ENCODE results near the gene ARHGEF28. TPM values are rescaled to one million over a fixed set of nuclear protein-coding genes. Genes with fewer than 3 reads are reported as not detected.

The ARHGEF28 gene
- total RNA-seq, 1 experiment from 2014 or later = 6.1 TPM

- H2AFZ ChIP-seq (ENCODE audit: low read depth, low read length, poor library complexity, severe bottlenecking) = no peak overlapping the region
- H3K9me2 ChIP-seq (ENCODE audit: insufficient read depth) = no peaks in the 10 kb centered on the region
- BruUV-seq (replicated peaks) = no TSS peak
- peaks cover 9 to 26% of the 10 kb centered on the region in 2 experiments; a peak in 3 of 4 replicates for H3K4me1 ChIP-seq (ENCODE audit: control insufficient read depth in 1 of 2, insufficient read depth in 2 of 2, low read length in 2 of 2)
- no peak for DNase-seq (ENCODE audit: low read depth, low spot score)
- no peak for TF ChIP-seq CEBPB (IDR thresholded peaks at IDR 0.05; ENCODE audit: low read depth)
- TF ChIP-seq ZBTB33 (IDR thresholded peaks at IDR 0.05; ENCODE audit: extremely low read depth, insufficient replicate concordance, low read length) = no peak
- ATAC-seq = no peak
- ChIA-PET RAD21 (ENCODE audit: low non-redundant PET in 1 of 2, low total read pairs in 2 of 2, uncharacterized antibody in 2 of 2, unreplicated experiment in 2 of 2) (no interaction called here), POLR2A (no interaction called here), CTCF (no interaction called here)
- H3K79me2 ChIP-seq (ENCODE audit: insufficient read depth, low read length) = no peaks in the 10 kb centered on the region
- H3K9me3 ChIP-seq (ENCODE audit: control insufficient read depth in 1 of 2, insufficient read depth in 1 of 2, low read depth in 1 of 2, low read length in 2 of 2) = peaks cover 0 to 6% of the 10 kb centered on the region in 2 experiments; a peak in 1 of 4 replicates
- H3K27me3 ChIP-seq (ENCODE audit: insufficient read depth, low read length) = no peaks in the 10 kb centered on the region
- intact Hi-C loops (cut with micrococcal nuclease) = no loop called here
- no peak overlapping the region for H3K4me2 ChIP-seq (ENCODE audit: low read length)
- no peaks in the 10 kb centered on the region for H3K36me3 ChIP-seq (ENCODE audit: control insufficient read depth in 1 of 2, insufficient read depth in 2 of 2, low read length in 2 of 2)
- H3K27ac ChIP-seq (ENCODE audit: low read depth, low read length) = no peak overlapping the region
- no peaks in the 10 kb centered on the region for H4K20me1 ChIP-seq (ENCODE audit: insufficient read depth)
- no peak overlapping the region for H3K4me3 ChIP-seq (replicated peaks in 1 of 2; ENCODE audit: low read depth in 1 of 2, low read length in 2 of 2)
- no peak overlapping the region for H3K9ac ChIP-seq (ENCODE audit: low read length)
Observed at GRCh38 chr5:73940801-73941200, 314.8 kb downstream of the ARHGEF28 start.

GRCh38 chr5:73942783-73943182 lies 316.8 kb downstream of the ARHGEF28 start:
- no peaks in the 10 kb centered on the region for H3K27me3 ChIP-seq (ENCODE audit: insufficient read depth, low read length)
- peaks cover 0 to 6% of the 10 kb centered on the region in 2 experiments; a peak in 1 of 4 replicates for H3K9me3 ChIP-seq (ENCODE audit: control insufficient read depth in 1 of 2, insufficient read depth in 1 of 2, low read depth in 1 of 2, low read length in 2 of 2)
- no peaks in the 10 kb centered on the region for H3K9me2 ChIP-seq (ENCODE audit: insufficient read depth)
- H3K79me2 ChIP-seq (ENCODE audit: insufficient read depth, low read length) = no peaks in the 10 kb centered on the region
- TF ChIP-seq CBX3 (IDR thresholded peaks at IDR 0.05; ENCODE audit: low read depth) (no peak), YY1 (IDR thresholded peaks at IDR 0.05; ENCODE audit: extremely low read depth, insufficient replicate concordance, low read depth, low read length) (no peak), EGR1 (IDR thresholded peaks at IDR 0.05; ENCODE audit: low read depth) (no peak), FOSL1 (IDR thresholded peaks at IDR 0.05; ENCODE audit: low read depth) (no peak), RAD21 (IDR thresholded peaks at IDR 0.05; ENCODE audit: low read depth) (no peak)
- H3K4me1 ChIP-seq (ENCODE audit: control insufficient read depth in 1 of 2, insufficient read depth in 2 of 2, low read length in 2 of 2) = peaks cover 9 to 18% of the 10 kb centered on the region in 2 experiments; a peak in 3 of 4 replicates
- ChIA-PET CTCF (no interaction called here), RAD21 (ENCODE audit: low non-redundant PET in 1 of 2, low total read pairs in 2 of 2, uncharacterized antibody in 2 of 2, unreplicated experiment in 2 of 2) (no interaction called here), POLR2A (no interaction called here)
- no peak overlapping the region for H3K9ac ChIP-seq (ENCODE audit: low read length)
- DNase-seq (ENCODE audit: low read depth, low spot score) = no peak
- intact Hi-C loops (cut with micrococcal nuclease) = no loop called here
- BruUV-seq (replicated peaks) = no TSS peak
- no peaks in the 10 kb centered on the region for H4K20me1 ChIP-seq (ENCODE audit: insufficient read depth)
- no peak overlapping the region for H3K4me3 ChIP-seq (replicated peaks in 1 of 2; ENCODE audit: low read depth in 1 of 2, low read length in 2 of 2)
- no peak overlapping the region for H3K27ac ChIP-seq (ENCODE audit: low read depth, low read length)
- no peak overlapping the region for H2AFZ ChIP-seq (ENCODE audit: low read depth, low read length, poor library complexity, severe bottlenecking)
- no peak for ATAC-seq
- no peaks in the 10 kb centered on the region for H3K36me3 ChIP-seq (ENCODE audit: control insufficient read depth in 1 of 2, insufficient read depth in 2 of 2, low read length in 2 of 2)
- no peak overlapping the region for H3K4me2 ChIP-seq (ENCODE audit: low read length)
